K562 (cell line): Measurements from ENCODE around the gene RGS6. TPM values are rescaled to one million over a fixed set of nuclear protein-coding genes. Genes with fewer than 3 reads are reported as not detected.

Source experiments
- ATAC-seq: fragments of 200-7000 bp; cut with Tn5 transposase; 3 replicates; pipeline ENCODE4 v1.9.1; 2020; ENCODE audit warnings: moderate library complexity
- BruUV-seq: library from RNA; stranded (reverse); fragments of 400-500 nt; replicated peaks from 2 replicates; lab custom pipeline; 2021; lab: Mats Ljungman, UMichigan
- CTCF ChIA-PET: fragments of 300-600 bp; formaldehyde crosslinking; extraction: SDS; loops from one replicate; lab custom pipeline; 2021; ENCODE audit warnings: low intra/inter-chr PET ratio; lab: Yijun Ruan, JAX
- POLR2A ChIA-PET: fragments of 300-600, 350-650 bp; sonication (Branson Sonifier 250); formaldehyde crosslinking; extraction: SDS; loops from one replicate; lab custom pipeline; 2021; ENCODE audit warnings: antibody characterized with exemption, inconsistent platforms; lab: Yijun Ruan, JAX
- DNase-seq, 4 experiments: peaks; one replicate each; pipeline versions ENCODE4 v3.0.0 to v3.0.0-alpha.2; 2011 to 2018; ENCODE audit warnings: low spot score in 3 of 4, mixed read lengths in 3 of 4; ENCODE audit errors: extremely low read depth in 1 of 4
- FAIRE-seq: peaks from 2 replicates; lab custom pipeline; 2011; peaks lifted over from hg19 to GRCh38; lab: Jason Lieb, UNC
- H2AFZ ChIP-seq: 2 replicates; pipeline ENCODE4 v1.6.0; 2011; ENCODE audit warnings: low read depth, low read length, control low read depth, inconsistent platforms
- H3K27ac ChIP-seq: fragments of 200-600 bp; 3 replicates; pipeline ENCODE4 v1.8.0; 2011; ENCODE audit warnings: low read depth, mild to moderate bottlenecking, control low read depth, inconsistent platforms, low read length, moderate library complexity, mixed read lengths; ENCODE audit errors: extremely low read depth
- H3K27me3 ChIP-seq, 2 experiments: fragments of 300-600 bp in 1 of 2; 2 replicates in 1 of 2; 3 replicates in 1 of 2; pipeline versions ENCODE4 v1.6.0 to v1.8.0; 2011; ENCODE audit warnings: inconsistent platforms in 2 of 2, low read length in 2 of 2, mild to moderate bottlenecking in 1 of 2, mixed read lengths in 1 of 2, moderate library complexity in 1 of 2; ENCODE audit not compliant: control insufficient read depth in 2 of 2, insufficient read depth in 2 of 2
- H3K36me3 ChIP-seq: fragments of 300-600 bp; 3 replicates; pipeline ENCODE4 v1.8.0; 2011; ENCODE audit warnings: mild to moderate bottlenecking, low read length, inconsistent platforms; ENCODE audit not compliant: control insufficient read depth, insufficient read depth
- H3K4me1 ChIP-seq, 2 experiments: fragments of 200-600 bp in 1 of 2; replicated peaks in 1 of 2; 2 replicates in 1 of 2; 3 replicates in 1 of 2; pipeline versions ENCODE4 v1.5.1 to v1.8.0; 2011; ENCODE audit warnings: inconsistent platforms in 2 of 2, low read length in 2 of 2, mild to moderate bottlenecking in 1 of 2, mixed read lengths in 1 of 2, moderate library complexity in 1 of 2; ENCODE audit not compliant: control insufficient read depth in 2 of 2, insufficient read depth in 2 of 2
- H3K4me2 ChIP-seq: 2 replicates; pipeline ENCODE4 v1.6.1; 2011; ENCODE audit warnings: low read length, control low read depth, inconsistent platforms, mixed read lengths; ENCODE audit not compliant: insufficient read depth
- H3K4me3 ChIP-seq: fragments of 200-600 bp; sonication (generic), shearing (Covaris generic); 2 replicates; pipeline ENCODE4 v1.5.1; 2016; ENCODE audit warnings: control low read depth, inconsistent platforms
- H3K79me2 ChIP-seq: fragments of 200-600 bp; 3 replicates; pipeline ENCODE4 v1.8.0; 2011; ENCODE audit warnings: low read length, inconsistent platforms; ENCODE audit not compliant: control insufficient read depth, insufficient read depth
- H3K9ac ChIP-seq, 2 experiments: 2 replicates each; pipeline versions ENCODE4 v1.6.0 to v1.6.1; 2011; ENCODE audit warnings: low read depth in 2 of 2, low read length in 2 of 2, control low read depth in 1 of 2, inconsistent platforms in 1 of 2, mild to moderate bottlenecking in 1 of 2, mixed read lengths in 1 of 2; ENCODE audit not compliant: insufficient read depth in 1 of 2
- H3K9me1 ChIP-seq: one replicate; pipeline ENCODE4 v1.6.0; 2011; ENCODE audit warnings: inconsistent platforms, mild to moderate bottlenecking, low read length, moderate library complexity; ENCODE audit not compliant: control insufficient read depth, insufficient read depth
- H3K9me3 ChIP-seq: replicated peaks from 2 replicates; pipeline ENCODE4 v1.5.1; 2011; ENCODE audit warnings: low read depth, low read length, inconsistent platforms; ENCODE audit not compliant: control insufficient read depth, insufficient read depth
- H4K20me1 ChIP-seq: replicated peaks from 2 replicates; pipeline ENCODE4 v1.6.1; 2011; ENCODE audit warnings: low read length, inconsistent platforms, mixed read lengths; ENCODE audit not compliant: control insufficient read depth, insufficient read depth
- ATF1 ChIP-seq, 2 experiments: fragments of 450-650 bp in 1 of 2; IDR thresholded peaks; 2 replicates each; pipeline ENCODE4 v1.6.1; 2016; ENCODE audit warnings: missing compliant biosample characterization in 1 of 2, missing genetic modification characterization in 1 of 2
- BDP1 ChIP-seq: IDR thresholded peaks from 3 replicates; pipeline ENCODE4 v1.6.1; 2011; ENCODE audit not compliant: insufficient read length, insufficient read depth
- RNF2 ChIP-seq: sonication (generic); IDR thresholded peaks from 2 replicates; pipeline ENCODE4 v1.6.1; 2016
- SP2 ChIP-seq: IDR thresholded peaks from 2 replicates; pipeline ENCODE4 v1.6.1; 2011; ENCODE audit warnings: mild to moderate bottlenecking, low read depth, low read length, moderate library complexity; ENCODE audit not compliant: poor library complexity, severe bottlenecking; ENCODE audit errors: extremely low read depth
- XRCC4 ChIP-seq: IDR thresholded peaks from one replicate; pipeline ENCODE4 v1.6.1; 2011; ENCODE audit not compliant: insufficient read depth, insufficient read length; ENCODE audit errors: extremely low read depth
- ZBTB1 ChIP-seq: sonication (generic); formaldehyde crosslinking; IDR thresholded peaks from 2 replicates; pipeline ENCODE4 v1.8.1; 2023; ENCODE audit warnings: missing genetic modification reagents, low read depth, mild to moderate bottlenecking, borderline replicate concordance
- ZBTB17 ChIP-seq: fragments of 450-650 bp; formaldehyde crosslinking; IDR thresholded peaks from 2 replicates; pipeline ENCODE4 v1.4.0; 2020; ENCODE audit warnings: mild to moderate bottlenecking
- ZBTB43 ChIP-seq: sonication (generic); formaldehyde crosslinking; IDR thresholded peaks from 2 replicates; pipeline ENCODE4 v1.8.0; 2023; ENCODE audit warnings: mild to moderate bottlenecking, missing genetic modification reagents
- ZNF24 ChIP-seq: fragments of 450-650 bp; IDR thresholded peaks from 2 replicates; pipeline ENCODE4 v1.6.1; 2016
- ZNF696 ChIP-seq: fragments of 250-450 bp; sonication (Bioruptor Pico); conservative IDR thresholded peaks from 2 replicates; pipeline ENCODE4 v1.4.0; 2020; ENCODE audit warnings: mild to moderate bottlenecking, moderate library complexity
- WGBS: fragments of 100-300 bp; shearing (Covaris generic); methylation state at CpG from one replicate; pipeline ENCODE4 v1.1.6; 2016; ENCODE audit warnings: low coverage, mixed read lengths; ENCODE audit not compliant: insufficient coverage; ENCODE audit errors: missing lambda C conversion rate; 5-methylcytosine and 5-hydroxymethylcytosine counted together
- in situ Hi-C: fragments of 300-500 bp; cut with MboI; formaldehyde crosslinking; loops from 4 replicates; pipeline ENCODE4 v1.15.0; 2018; ENCODE audit warnings: inconsistent platforms, mixed read lengths
- intact Hi-C: fragments of 100-400 bp; cut with micrococcal nuclease; formaldehyde crosslinking; loops from 2 replicates; pipeline ENCODE4 v1.14.2; 2022
- polyA plus RNA-seq, 8 experiments: library from polyadenylated mRNA; depleted of rRNA in 4 of 8; stranded (reverse) in 5 of 8; unstranded in 3 of 8; fragments of >200 nt; fragmentation: Nextera tagmentation in 2 of 8; fragmentation: Illumina TruSeq in 1 of 8; extraction: Ambion mirVana in 2 of 8; extraction: Trizol in 1 of 8; gene quantifications; 2 replicates each; pipeline versions ENCODE4 v1.2.1 to v1.2.3, GENCODE V29; 2011 to 2014; ENCODE audit warnings: inconsistent platforms in 1 of 8, missing spikeins in 1 of 8
- total RNA-seq, 7 experiments: library from RNA; depleted of rRNA in 6 of 7; stranded (reverse); fragments of >200 nt in 6 of 7; fragmentation: Illumina TruSeq in 2 of 7; extraction: Trizol in 2 of 7; gene quantifications; 2 replicates each; pipeline versions ENCODE4 v1.2.1 to v1.2.3, GENCODE V29; 2011 to 2021; ENCODE audit warnings: low replicate concordance in 1 of 7
- TF ChIP-seq, protein P1 (sequence below): sonication (generic); formaldehyde crosslinking; IDR thresholded peaks from 2 replicates; pipeline ENCODE4 v1.8.1; 2023; ENCODE audit warnings: mild to moderate bottlenecking, missing genetic modification reagents
- TF ChIP-seq, protein P2 (sequence below), 2 experiments: fragments of 150-350 bp in 1 of 2; IDR thresholded peaks; 2 replicates each; pipeline ENCODE4 v1.6.1; 2012 to 2016; ENCODE audit warnings: low read depth in 2 of 2, low read length in 2 of 2, mild to moderate bottlenecking in 1 of 2, moderate library complexity in 1 of 2

Gene RGS6
- total and polyA plus RNA-seq, 9 of the 15 experiments (the other 6 are each of a cell fraction or from before 2014, with no cell fraction given), result not detected

- TF ChIP-seq SP2 (no peak), BDP1 (no peak), XRCC4 (no peak), ZBTB43 (CRISPR knock-in tag) (no peak), ZBTB17 (CRISPR knock-in tag) (no peak), ZNF696 (CRISPR knock-in tag) (no peak), ZNF24 (no peak)
Measured at GRCh38 chr14:72613231-72613974, 681.2 kb downstream of the RGS6 start (continued).

GRCh38 chr14:72613975-72614319 is 681.7 kb downstream of the RGS6 start:
- DNase-seq (no peak), ATAC-seq (no peak), FAIRE-seq (no peak)
- H3K36me3 ChIP-seq, result no peaks in the 10 kb centered on the region
- ChIA-PET CTCF (no interaction called here), POLR2A (no interaction called here)
- no peak overlapping the region for H2AFZ ChIP-seq
- no peaks in the 10 kb centered on the region for H3K79me2 ChIP-seq
- peaks cover 6 to 8% of the 10 kb centered on the region in 2 experiments; a peak in 4 of 5 replicates for H3K4me1 ChIP-seq
- no peaks in the 10 kb centered on the region for H4K20me1 ChIP-seq
- no TSS peak for BruUV-seq
- no peak overlapping the region for H3K4me3 ChIP-seq
- no peak overlapping the region for H3K4me2 ChIP-seq
- intact Hi-C loops (no loop called here), in situ Hi-C loops (no loop called here)
- H3K9me3 ChIP-seq, result no peaks in the 10 kb centered on the region
- no peak overlapping the region for H3K27ac ChIP-seq
- 0% methylated on average over 1 of the region's 2 CpGs for WGBS
- H3K27me3 ChIP-seq, result peaks cover 0 to 5% of the 10 kb centered on the region in 2 experiments; a peak in 1 of 5 replicates
- no peak overlapping the region for H3K9ac ChIP-seq
- no peaks in the 10 kb centered on the region for H3K9me1 ChIP-seq
- TF ChIP-seq ATF1 (CRISPR knock-in tag; IDR thresholded peaks at IDR 0.05) (no peak), ATF1 (tag; IDR thresholded peaks at IDR 0.05) (no peak), RNF2 (no peak), ZBTB1 (no peak)
- TF ChIP-seq, protein P1, sequence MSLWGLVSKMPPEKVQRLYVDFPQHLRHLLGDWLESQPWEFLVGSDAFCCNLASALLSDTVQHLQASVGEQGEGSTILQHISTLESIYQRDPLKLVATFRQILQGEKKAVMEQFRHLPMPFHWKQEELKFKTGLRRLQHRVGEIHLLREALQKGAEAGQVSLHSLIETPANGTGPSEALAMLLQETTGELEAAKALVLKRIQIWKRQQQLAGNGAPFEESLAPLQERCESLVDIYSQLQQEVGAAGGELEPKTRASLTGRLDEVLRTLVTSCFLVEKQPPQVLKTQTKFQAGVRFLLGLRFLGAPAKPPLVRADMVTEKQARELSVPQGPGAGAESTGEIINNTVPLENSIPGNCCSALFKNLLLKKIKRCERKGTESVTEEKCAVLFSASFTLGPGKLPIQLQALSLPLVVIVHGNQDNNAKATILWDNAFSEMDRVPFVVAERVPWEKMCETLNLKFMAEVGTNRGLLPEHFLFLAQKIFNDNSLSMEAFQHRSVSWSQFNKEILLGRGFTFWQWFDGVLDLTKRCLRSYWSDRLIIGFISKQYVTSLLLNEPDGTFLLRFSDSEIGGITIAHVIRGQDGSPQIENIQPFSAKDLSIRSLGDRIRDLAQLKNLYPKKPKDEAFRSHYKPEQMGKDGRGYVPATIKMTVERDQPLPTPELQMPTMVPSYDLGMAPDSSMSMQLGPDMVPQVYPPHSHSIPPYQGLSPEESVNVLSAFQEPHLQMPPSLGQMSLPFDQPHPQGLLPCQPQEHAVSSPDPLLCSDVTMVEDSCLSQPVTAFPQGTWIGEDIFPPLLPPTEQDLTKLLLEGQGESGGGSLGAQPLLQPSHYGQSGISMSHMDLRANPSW (CRISPR knock-in tag), result no peak
- TF ChIP-seq, protein P2, sequence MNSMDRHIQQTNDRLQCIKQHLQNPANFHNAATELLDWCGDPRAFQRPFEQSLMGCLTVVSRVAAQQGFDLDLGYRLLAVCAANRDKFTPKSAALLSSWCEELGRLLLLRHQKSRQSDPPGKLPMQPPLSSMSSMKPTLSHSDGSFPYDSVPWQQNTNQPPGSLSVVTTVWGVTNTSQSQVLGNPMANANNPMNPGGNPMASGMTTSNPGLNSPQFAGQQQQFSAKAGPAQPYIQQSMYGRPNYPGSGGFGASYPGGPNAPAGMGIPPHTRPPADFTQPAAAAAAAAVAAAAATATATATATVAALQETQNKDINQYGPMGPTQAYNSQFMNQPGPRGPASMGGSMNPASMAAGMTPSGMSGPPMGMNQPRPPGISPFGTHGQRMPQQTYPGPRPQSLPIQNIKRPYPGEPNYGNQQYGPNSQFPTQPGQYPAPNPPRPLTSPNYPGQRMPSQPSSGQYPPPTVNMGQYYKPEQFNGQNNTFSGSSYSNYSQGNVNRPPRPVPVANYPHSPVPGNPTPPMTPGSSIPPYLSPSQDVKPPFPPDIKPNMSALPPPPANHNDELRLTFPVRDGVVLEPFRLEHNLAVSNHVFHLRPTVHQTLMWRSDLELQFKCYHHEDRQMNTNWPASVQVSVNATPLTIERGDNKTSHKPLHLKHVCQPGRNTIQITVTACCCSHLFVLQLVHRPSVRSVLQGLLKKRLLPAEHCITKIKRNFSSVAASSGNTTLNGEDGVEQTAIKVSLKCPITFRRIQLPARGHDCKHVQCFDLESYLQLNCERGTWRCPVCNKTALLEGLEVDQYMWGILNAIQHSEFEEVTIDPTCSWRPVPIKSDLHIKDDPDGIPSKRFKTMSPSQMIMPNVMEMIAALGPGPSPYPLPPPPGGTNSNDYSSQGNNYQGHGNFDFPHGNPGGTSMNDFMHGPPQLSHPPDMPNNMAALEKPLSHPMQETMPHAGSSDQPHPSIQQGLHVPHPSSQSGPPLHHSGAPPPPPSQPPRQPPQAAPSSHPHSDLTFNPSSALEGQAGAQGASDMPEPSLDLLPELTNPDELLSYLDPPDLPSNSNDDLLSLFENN (IDR thresholded peaks at IDR 0.05; ENCODE audit: low read depth in 2 of 2, low read length in 2 of 2), result no peak
